WERI-Rb-1 (cell line): Measurements from ENCODE around the gene BCR.

Source experiments
- DNase-seq: peaks from one replicate; pipeline ENCODE4 v3.0.0-alpha.2; 2020
- H3K27ac ChIP-seq: fragments of 250-450 bp; sonication (Bioruptor Pico); 2 replicates; pipeline ENCODE4 v1.5.1; 2020; ENCODE audit warnings: mild to moderate bottlenecking, moderate library complexity
- H3K27me3 ChIP-seq: fragments of 250-450 bp; sonication (Bioruptor Pico); 2 replicates; pipeline ENCODE4 v1.5.1; 2021; ENCODE audit warnings: mild to moderate bottlenecking, low read depth, moderate library complexity; ENCODE audit not compliant: insufficient read depth, severe bottlenecking
- H3K36me3 ChIP-seq: fragments of 250-450 bp; sonication (Bioruptor Pico); 2 replicates; pipeline ENCODE4 v1.5.1; 2020; ENCODE audit warnings: mild to moderate bottlenecking, moderate library complexity
- H3K4me3 ChIP-seq: 2 replicates; pipeline ENCODE4 v1.5.1; 2011; ENCODE audit warnings: low read depth, mild to moderate bottlenecking, control low read depth, low read length
- H3K9me3 ChIP-seq: fragments of 250-450 bp; sonication (Bioruptor Pico); 2 replicates; pipeline ENCODE4 v1.5.1; 2021; ENCODE audit warnings: mild to moderate bottlenecking, moderate library complexity; ENCODE audit not compliant: severe bottlenecking
- CTCF ChIP-seq: IDR thresholded peaks from 2 replicates; pipeline ENCODE4 v1.5.1; 2011; ENCODE audit warnings: low read depth, mild to moderate bottlenecking, control low read depth, inconsistent platforms, low read length

The BCR gene

DNA sequence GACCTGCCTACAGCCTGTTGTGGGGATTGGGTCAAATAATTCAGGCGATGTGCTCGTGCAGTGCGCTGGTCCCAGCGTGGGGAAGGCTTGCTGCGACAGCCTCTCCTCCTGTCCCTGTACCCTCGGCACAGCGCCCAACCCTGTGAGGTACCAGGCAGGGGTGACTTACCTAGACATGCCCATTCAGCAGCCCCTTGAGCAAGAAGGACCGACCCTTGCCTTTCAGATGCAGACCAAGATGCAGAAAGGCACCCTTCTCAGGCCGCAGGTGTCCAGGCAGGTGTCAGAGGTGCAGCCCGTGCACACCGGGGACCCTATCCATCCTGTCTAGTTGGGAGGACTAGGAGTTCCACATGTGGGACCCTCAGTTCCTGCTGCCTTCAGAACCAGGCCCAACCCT lies 102.7 kb downstream of the BCR start:
- no peaks in the 10 kb centered on the region for H3K27me3 ChIP-seq
- H3K36me3 ChIP-seq = peaks cover 80% of the 10 kb centered on the region
- no peak overlapping the region for H3K4me3 ChIP-seq
- no peak overlapping the region for H3K27ac ChIP-seq
- DNase-seq = no peak
- TF ChIP-seq CTCF = no peak
- no peaks in the 10 kb centered on the region for H3K9me3 ChIP-seq

DNA sequence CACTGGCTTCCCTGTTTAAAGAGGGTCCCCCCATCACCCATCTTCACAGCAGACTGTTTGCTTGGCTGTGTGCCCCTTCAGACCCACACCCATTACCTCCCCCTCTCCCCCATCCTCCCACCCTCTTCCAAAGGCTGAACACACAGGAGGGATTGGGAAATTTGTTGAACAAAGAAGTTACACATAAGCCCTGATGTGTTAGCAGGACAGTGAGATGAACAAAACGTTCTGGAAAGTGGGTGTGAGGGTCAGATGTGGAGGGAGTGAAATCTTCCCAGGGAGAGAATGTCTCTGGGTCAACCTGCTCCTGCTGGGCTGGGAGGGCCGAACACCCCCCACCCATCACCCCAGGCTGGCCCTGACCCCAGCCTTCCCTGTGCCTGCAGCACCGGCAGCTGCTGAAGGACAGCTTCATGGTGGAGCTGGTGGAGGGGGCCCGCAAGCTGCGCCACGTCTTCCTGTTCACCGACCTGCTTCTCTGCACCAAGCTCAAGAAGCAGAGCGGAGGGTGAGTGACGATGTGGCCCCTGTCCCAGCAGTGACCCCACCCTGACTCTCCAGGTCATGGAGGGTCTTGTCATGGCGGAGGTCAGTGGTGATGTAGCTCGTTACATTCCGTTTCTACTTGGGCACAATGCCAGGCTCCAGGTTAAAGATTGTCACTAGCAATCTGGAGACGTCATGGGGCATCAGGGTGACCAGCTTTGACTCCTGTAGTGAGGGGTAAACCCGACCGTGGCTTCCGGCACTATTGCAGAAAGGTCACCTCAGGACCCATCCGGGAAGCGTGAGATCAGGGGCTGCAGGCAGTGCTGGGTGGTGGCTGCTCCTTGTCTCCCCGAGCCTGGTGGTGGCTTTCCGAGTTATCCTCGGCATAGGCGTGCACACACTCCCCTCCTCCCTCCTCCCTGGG lies 103.5 kb downstream of the BCR start:
- no peak for TF ChIP-seq CTCF
- H3K27ac ChIP-seq = no peak overlapping the region
- H3K27me3 ChIP-seq = no peaks in the 10 kb centered on the region
- H3K4me3 ChIP-seq = no peak overlapping the region
- peaks cover 83% of the 10 kb centered on the region for H3K36me3 ChIP-seq
- H3K9me3 ChIP-seq = no peaks in the 10 kb centered on the region
- no peak for DNase-seq

GRCh38 chr22:23284504-23285033 lies 104.3 kb downstream of the BCR start:
- DNase-seq = no peak
- Histone ChIP-seq H3K27ac (no peak overlapping the region), H3K27me3 (no peaks in the 10 kb centered on the region), H3K36me3 (peaks cover 86% of the 10 kb centered on the region), H3K9me3 (no peaks in the 10 kb centered on the region), H3K4me3 (no peak overlapping the region)
- no peak for TF ChIP-seq CTCF

DNA sequence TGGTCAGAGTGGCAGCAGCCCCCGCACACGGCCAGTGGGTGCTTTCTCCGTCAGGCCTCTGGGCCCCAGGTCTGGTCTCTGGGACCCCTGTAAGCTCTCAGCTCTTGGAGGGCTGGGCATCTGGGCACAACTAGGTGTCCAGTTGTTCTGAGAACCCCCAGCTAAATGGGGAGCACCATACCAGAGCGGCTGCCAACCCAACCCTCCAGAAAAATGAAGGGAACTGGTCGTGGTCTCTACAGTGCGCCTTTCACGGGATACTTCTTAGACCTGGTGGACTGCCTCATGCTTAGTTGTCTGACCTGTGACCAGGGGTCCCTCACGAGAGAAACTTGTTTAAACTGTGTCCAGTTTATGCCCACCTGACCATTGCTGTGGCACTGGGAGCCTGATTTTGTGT lies 104.9 kb downstream of the BCR start:
- no peaks in the 10 kb centered on the region for H3K27me3 ChIP-seq
- DNase-seq = no peak
- H3K4me3 ChIP-seq = no peak overlapping the region
- H3K27ac ChIP-seq = no peak overlapping the region
- TF ChIP-seq CTCF = no peak
- H3K9me3 ChIP-seq = no peaks in the 10 kb centered on the region
- peaks cover 86% of the 10 kb centered on the region for H3K36me3 ChIP-seq

DNA sequence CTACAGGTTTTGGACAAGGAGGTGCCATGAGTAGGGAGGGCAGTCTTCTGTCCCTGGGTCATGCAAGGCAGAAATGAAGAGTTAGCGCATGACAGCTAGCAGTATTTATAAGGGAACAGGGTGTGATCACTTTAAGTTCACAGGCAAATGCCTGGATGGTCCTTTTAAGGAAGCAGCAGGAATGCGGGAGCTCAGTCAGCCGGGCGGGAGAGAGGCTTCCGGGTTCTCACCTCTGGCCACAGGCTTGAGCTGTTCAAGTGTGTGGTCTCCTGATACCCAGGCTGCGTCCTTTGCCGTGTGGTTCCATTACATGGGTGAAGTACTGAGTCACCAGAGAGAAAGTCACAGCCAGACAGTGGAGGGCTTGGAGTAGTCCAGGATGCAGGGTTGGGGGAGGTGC lies 105.4 kb downstream of the BCR start:
- no peak overlapping the region for H3K27ac ChIP-seq

More for the DNA sequence above, 105.4 kb downstream of the BCR start:
- H3K27me3 ChIP-seq = no peaks in the 10 kb centered on the region
- no peak for DNase-seq
- no peaks in the 10 kb centered on the region for H3K9me3 ChIP-seq
- no peak for TF ChIP-seq CTCF
- peaks cover 87% of the 10 kb centered on the region for H3K36me3 ChIP-seq
- H3K4me3 ChIP-seq = no peak overlapping the region
